ENCODE results near the gene CAPN12.

Gene CAPN12

DNA sequence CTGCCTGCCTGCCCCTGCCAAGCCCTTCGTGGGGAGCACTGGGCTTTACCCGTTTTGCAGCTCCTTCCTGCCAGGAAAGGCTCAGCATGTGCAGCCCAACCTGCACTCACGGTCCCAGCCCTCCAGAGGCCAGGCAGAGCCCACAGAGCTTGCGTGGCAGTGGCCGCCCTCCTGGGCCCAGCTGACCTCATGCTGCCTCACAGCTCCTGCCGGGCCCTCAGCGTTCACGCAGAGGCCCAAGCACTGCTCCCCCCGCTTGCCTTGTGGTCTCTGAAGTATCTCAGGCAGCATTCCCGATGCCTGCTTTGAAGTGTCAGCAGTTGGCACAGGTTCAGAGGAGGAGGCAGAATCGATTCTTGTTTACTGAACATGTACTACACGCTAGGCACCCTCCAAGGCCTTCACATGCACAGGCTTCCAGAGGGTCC, 32.5 kb downstream of the CAPN12 start:
- TF ChIP-seq TAF1 (IDR thresholded peaks at IDR 0.05; ENCODE audit: borderline replicate concordance, insufficient read depth, low read length): no peak
- no peak for TF ChIP-seq FOXP2 (optimal IDR thresholded peaks at IDR 0.05; ENCODE audit: borderline replicate concordance, extremely low read depth, extremely low read length, insufficient read depth)
- TF ChIP-seq POLR2AphosphoS5 (IDR thresholded peaks at IDR 0.05; ENCODE audit: low read depth, low read length): no peak

GRCh38 chr19:38710928-38711725, 33.1 kb downstream of the CAPN12 start:
- no peak for TF ChIP-seq POLR2AphosphoS5 (IDR thresholded peaks at IDR 0.05; ENCODE audit: low read depth, low read length)
- TF ChIP-seq SIN3A (IDR thresholded peaks at IDR 0.05; ENCODE audit: borderline replicate concordance, insufficient read depth, low read length): no peak
- no peak for TF ChIP-seq FOXP2 (optimal IDR thresholded peaks at IDR 0.05; ENCODE audit: borderline replicate concordance, extremely low read depth, extremely low read length, insufficient read depth)
- TF ChIP-seq TAF1 (IDR thresholded peaks at IDR 0.05; ENCODE audit: borderline replicate concordance, insufficient read depth, low read length): no peak
- no peak for TF ChIP-seq REST (IDR thresholded peaks at IDR 0.05; ENCODE audit: insufficient read depth in 1 of 2, low read depth in 2 of 2, low read length in 2 of 2)

- no peak for TF ChIP-seq REST (IDR thresholded peaks at IDR 0.05; ENCODE audit: insufficient read depth in 1 of 2, low read depth in 2 of 2, low read length in 2 of 2)
- no peak for TF ChIP-seq SIN3A (IDR thresholded peaks at IDR 0.05; ENCODE audit: borderline replicate concordance, insufficient read depth, low read length)
- no peak for TF ChIP-seq POLR2AphosphoS5 (IDR thresholded peaks at IDR 0.05; ENCODE audit: low read depth, low read length)
- TF ChIP-seq FOXP2 (optimal IDR thresholded peaks at IDR 0.05; ENCODE audit: borderline replicate concordance, extremely low read depth, extremely low read length, insufficient read depth): no peak
- TF ChIP-seq TAF1 (IDR thresholded peaks at IDR 0.05; ENCODE audit: borderline replicate concordance, insufficient read depth, low read length): no peak
These were observed 33.9 kb downstream of the CAPN12 start for GRCh38 chr19:38710416-38710702.

DNA sequence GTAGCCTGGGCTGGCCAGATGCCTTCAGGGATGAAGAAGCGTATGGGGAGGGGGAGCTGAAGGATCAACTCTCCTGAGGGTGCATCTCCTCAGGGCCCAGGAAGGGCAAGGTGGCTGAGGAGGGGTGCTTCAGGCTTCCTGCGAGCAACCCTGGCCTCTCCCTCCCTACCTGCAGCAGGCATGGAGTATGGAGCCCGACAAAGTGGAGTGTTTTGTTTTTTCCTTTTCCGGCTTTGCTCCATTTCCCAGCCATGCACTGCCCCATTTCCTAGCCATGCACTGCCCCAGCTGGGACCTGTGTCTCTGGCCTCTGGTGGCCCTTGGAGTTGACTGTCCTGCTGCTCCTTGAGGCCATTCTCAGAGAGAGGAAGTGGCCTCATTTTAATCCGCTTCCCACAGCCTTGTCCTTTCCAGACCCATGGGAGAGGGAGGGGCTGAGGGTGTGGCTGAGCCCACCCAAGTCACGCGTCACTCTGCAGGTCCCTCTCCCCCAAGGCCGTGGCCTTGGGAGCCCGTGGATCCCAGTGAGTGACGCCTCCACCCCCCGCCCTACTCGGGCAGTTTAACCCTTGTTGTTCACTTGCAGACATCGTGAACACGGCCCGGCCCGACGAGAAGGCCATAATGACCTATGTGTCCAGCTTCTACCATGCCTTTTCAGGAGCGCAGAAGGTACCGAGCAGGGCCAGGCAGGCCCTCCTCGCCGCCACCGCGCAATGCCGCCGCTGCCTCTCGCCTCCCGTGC, 34.4 kb downstream of the CAPN12 start:
- TF ChIP-seq SIN3A (IDR thresholded peaks at IDR 0.05; ENCODE audit: borderline replicate concordance, insufficient read depth, low read length): no peak
- TF ChIP-seq FOXP2 (optimal IDR thresholded peaks at IDR 0.05; ENCODE audit: borderline replicate concordance, extremely low read depth, extremely low read length, insufficient read depth): no peak
- no peak for TF ChIP-seq TAF1 (IDR thresholded peaks at IDR 0.05; ENCODE audit: borderline replicate concordance, insufficient read depth, low read length)
- no peak for TF ChIP-seq POLR2AphosphoS5 (IDR thresholded peaks at IDR 0.05; ENCODE audit: low read depth, low read length)
- no peak for TF ChIP-seq REST (IDR thresholded peaks at IDR 0.05; ENCODE audit: insufficient read depth in 1 of 2, low read depth in 2 of 2, low read length in 2 of 2)

- TF ChIP-seq FOXP2 (optimal IDR thresholded peaks at IDR 0.05; ENCODE audit: borderline replicate concordance, extremely low read depth, extremely low read length, insufficient read depth) (no peak), SIN3A (IDR thresholded peaks at IDR 0.05; ENCODE audit: borderline replicate concordance, insufficient read depth, low read length) (no peak), POLR2AphosphoS5 (IDR thresholded peaks at IDR 0.05; ENCODE audit: low read depth, low read length) (no peak), TAF1 (IDR thresholded peaks at IDR 0.05; ENCODE audit: borderline replicate concordance, insufficient read depth, low read length) (no peak), REST (IDR thresholded peaks at IDR 0.05; ENCODE audit: insufficient read depth in 1 of 2, low read depth in 2 of 2, low read length in 2 of 2) (no peak)
These were observed 35.2 kb downstream of the CAPN12 start for GRCh38 chr19:38709119-38709518.

All from PFSK-1 (cell line).